Fibroblast of lung (primary cell): Measurements from ENCODE around the gene MSX1. TPM values are rescaled to one million over a fixed set of nuclear protein-coding genes. Genes with fewer than 3 reads are reported as not detected.
A peak's percentile ranks its signal among the peaks of the same experiment; 100 is the strongest.

ENCODE experiments used
- DNase-seq, 2 donors: peaks; one replicate each; pipeline versions ENCODE4 v3.0.0 to v3.0.0-alpha.2; 2010; ENCODE audit warnings: low read depth in 2 of 2
- H2AFZ ChIP-seq: 2 replicates; pipeline ENCODE4 v1.5.1; 2012; ENCODE audit warnings: low read length, control low read depth, inconsistent platforms
- H3K27ac ChIP-seq: 2 replicates; pipeline ENCODE4 v1.5.1; 2011; ENCODE audit warnings: low read length, control low read depth; ENCODE audit not compliant: insufficient read depth
- H3K27me3 ChIP-seq: 2 replicates; pipeline ENCODE4 v1.5.1; 2011; ENCODE audit warnings: mild to moderate bottlenecking, low read length; ENCODE audit not compliant: control insufficient read depth, insufficient read depth
- H3K36me3 ChIP-seq: 2 replicates; pipeline ENCODE4 v1.5.1; 2011; ENCODE audit warnings: low read length; ENCODE audit not compliant: control insufficient read depth, insufficient read depth
- H3K4me1 ChIP-seq: 2 replicates; pipeline ENCODE4 v1.5.1; 2011; ENCODE audit warnings: low read length; ENCODE audit not compliant: control insufficient read depth, insufficient read depth; ENCODE audit errors: extremely low read depth
- H3K4me2 ChIP-seq: 2 replicates; pipeline ENCODE4 v1.5.1; 2011; ENCODE audit warnings: low read length, control low read depth; ENCODE audit not compliant: insufficient read depth; ENCODE audit errors: extremely low read depth
- H3K4me3 ChIP-seq, 4 experiments: fragments of 200-600 bp in 1 of 4; sonication (generic) in 1 of 4; replicated peaks in 1 of 4; 2 replicates each; pipeline ENCODE4 v1.5.1; 2011 to 2016; ENCODE audit warnings: low read length in 4 of 4, low read depth in 3 of 4, mild to moderate bottlenecking in 3 of 4, control low read depth in 2 of 4, inconsistent platforms in 1 of 4, mixed read lengths in 1 of 4; ENCODE audit not compliant: insufficient read depth in 1 of 4; ENCODE audit errors: control extremely low read depth in 1 of 4
- H3K79me2 ChIP-seq: 2 replicates; pipeline ENCODE4 v1.5.1; 2012; ENCODE audit warnings: mild to moderate bottlenecking, low read length, inconsistent platforms; ENCODE audit not compliant: control insufficient read depth, insufficient read depth
- H3K9ac ChIP-seq: 2 replicates; pipeline ENCODE4 v1.5.1; 2011; ENCODE audit warnings: mild to moderate bottlenecking, low read length, control low read depth; ENCODE audit not compliant: insufficient read depth
- H3K9me3 ChIP-seq: 2 replicates; pipeline ENCODE4 v1.5.1; 2012; ENCODE audit warnings: low read depth, low read length; ENCODE audit not compliant: control insufficient read depth, insufficient read depth
- H4K20me1 ChIP-seq: 2 replicates; pipeline ENCODE4 v1.5.1; 2011; ENCODE audit warnings: low read length; ENCODE audit not compliant: control insufficient read depth, insufficient read depth; ENCODE audit errors: extremely low read depth
- CTCF ChIP-seq, 2 donors: IDR thresholded peaks in 1 of 2; conservative IDR thresholded peaks in 1 of 2; 1 replicate in 1 of 2; 2 replicates in 1 of 2; pipeline ENCODE4 v1.5.1; 2011 to 2012; ENCODE audit warnings: low read length in 2 of 2, control low read depth in 1 of 2, inconsistent platforms in 1 of 2, low read depth in 1 of 2, mild to moderate bottlenecking in 1 of 2
- EZH2 ChIP-seq: IDR thresholded peaks from 2 replicates; pipeline ENCODE4 v1.5.1; 2012; ENCODE audit warnings: low read length, control low read depth, mild to moderate bottlenecking; ENCODE audit errors: missing control alignments
- polyA plus RNA-seq, 2 donors: library from polyadenylated mRNA; depleted of rRNA in 1 of 2; stranded (reverse) in 1 of 2; unstranded in 1 of 2; fragments of >200 nt; gene quantifications; 2 replicates each; pipeline ENCODE4 v1.2.1, GENCODE V29; 2011 to 2012; ENCODE audit warnings: missing spikeins in 1 of 2
- total RNA-seq: library from RNA; depleted of rRNA; stranded (reverse); fragments of >200 nt; gene quantifications from 2 replicates; pipeline ENCODE4 v1.2.1, GENCODE V29; 2014

The MSX1 gene
- total and polyA plus RNA-seq, 2 donors (not counting 1 experiment from before 2014, with no cell fraction given), result 1.3 to 2.1 TPM

DNA sequence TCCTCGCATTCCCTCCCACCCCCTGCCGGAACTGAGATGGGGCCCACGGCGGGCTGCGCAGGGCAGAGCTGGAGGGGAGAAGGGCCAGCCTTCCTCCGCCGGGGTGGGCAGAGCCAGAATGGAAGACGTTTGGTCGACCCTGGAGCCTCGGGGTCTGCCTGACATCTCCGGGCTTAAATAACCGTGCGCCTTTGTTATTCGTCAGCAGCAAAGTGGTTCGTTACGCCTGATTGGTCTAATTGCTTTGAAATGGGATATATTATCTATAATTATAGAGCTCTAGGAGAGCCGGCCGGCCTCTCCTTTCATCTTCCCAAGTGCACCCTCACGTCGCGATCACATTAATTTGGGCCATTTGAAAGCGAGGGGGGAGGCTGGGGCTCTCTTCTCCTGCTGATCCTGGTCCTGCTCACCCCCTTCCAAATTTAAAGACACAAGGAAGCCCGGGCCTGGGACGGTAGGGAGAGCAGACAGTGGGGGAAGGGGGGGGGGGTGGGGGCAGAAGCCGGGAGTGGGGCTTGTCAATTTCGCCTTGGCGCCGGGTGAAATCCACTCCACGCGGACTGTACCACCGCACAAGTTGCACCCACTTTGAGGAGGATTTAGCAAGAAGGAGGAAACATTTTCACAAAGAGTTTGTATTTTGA, 4.7 kb upstream of the MSX1 start:
- no peaks in the 10 kb centered on the region for H3K79me2 ChIP-seq
- TF ChIP-seq EZH2 (no peak), CTCF (conservative IDR thresholded peaks at IDR 0.05 in 1 of 2, IDR thresholded peaks at IDR 0.05 in 1 of 2; ENCODE audit: low read depth in 1 of 2, low read length in 2 of 2) (no peak)
- no peak overlapping the region for H3K4me3 ChIP-seq
- no peak overlapping the region for H3K4me2 ChIP-seq
- no peak overlapping the region for H3K27ac ChIP-seq
- H3K27me3 ChIP-seq, result peaks cover 15% of the 10 kb centered on the region
- no peaks in the 10 kb centered on the region for H3K36me3 ChIP-seq
- H3K4me1 ChIP-seq, result peaks cover 6% of the 10 kb centered on the region
- no peaks in the 10 kb centered on the region for H4K20me1 ChIP-seq
- H3K9me3 ChIP-seq, result no peaks in the 10 kb centered on the region
- no peak for DNase-seq
- H2AFZ ChIP-seq, result no peak overlapping the region
- H3K9ac ChIP-seq, result no peak overlapping the region

DNA sequence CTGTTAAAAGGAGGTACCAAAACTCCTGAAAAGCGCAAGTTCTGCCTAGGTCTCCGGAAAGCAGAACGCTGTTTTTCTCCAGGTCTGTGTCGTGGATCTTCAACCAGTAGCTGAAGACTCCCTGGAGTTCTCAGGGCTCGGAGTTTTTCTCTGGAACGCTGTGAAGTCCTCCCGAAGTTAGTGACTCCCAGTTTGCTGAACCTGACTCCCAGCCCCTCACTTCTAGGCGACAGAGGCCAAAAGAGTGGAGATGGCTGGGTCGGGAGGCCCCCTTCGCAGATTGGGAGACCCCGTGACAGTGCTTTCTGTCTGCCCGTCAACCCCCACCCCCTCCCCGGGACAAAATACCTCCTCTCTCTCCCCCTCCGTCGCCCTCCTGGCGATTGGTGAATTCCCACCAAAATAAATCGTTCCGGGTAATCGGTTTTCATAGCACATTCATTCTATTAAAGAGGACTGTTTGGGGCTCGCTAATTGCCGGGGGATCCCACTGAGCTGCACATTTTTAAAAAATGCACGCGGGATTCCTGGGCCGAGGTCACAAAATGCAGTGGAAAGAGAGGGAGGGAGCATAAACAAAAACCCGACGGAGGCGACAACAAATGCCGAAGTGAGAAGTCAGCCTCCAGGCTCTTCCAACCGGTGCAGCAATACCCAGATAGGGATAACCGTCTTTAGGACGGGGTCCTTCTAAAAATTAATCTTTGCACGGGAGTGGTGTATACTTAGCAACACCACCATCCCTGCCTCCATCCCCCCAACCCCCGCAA, 4.0 kb upstream of the MSX1 start:
- Histone ChIP-seq H3K4me2 (no peak overlapping the region), H3K27me3 (peaks cover 15% of the 10 kb centered on the region), H3K4me1 (peaks cover 6% of the 10 kb centered on the region), H3K4me3 (no peak overlapping the region), H4K20me1 (no peaks in the 10 kb centered on the region), H3K79me2 (peaks cover 2% of the 10 kb centered on the region), H3K9ac (no peak overlapping the region), H2AFZ (peak overlapping the region; percentile 13), H3K36me3 (no peaks in the 10 kb centered on the region), H3K27ac (no peak overlapping the region), H3K9me3 (no peaks in the 10 kb centered on the region)
- no peak for DNase-seq
- peak; percentile 63 for TF ChIP-seq EZH2
- TF ChIP-seq CTCF (conservative IDR thresholded peaks at IDR 0.05 in 1 of 2, IDR thresholded peaks at IDR 0.05 in 1 of 2; ENCODE audit: low read depth in 1 of 2, low read length in 2 of 2), result no peak

GRCh38 chr4:4856071-4857000, 3.1 kb upstream of the MSX1 start:
- Histone ChIP-seq H2AFZ (peak overlapping the region; percentile 55), H3K27me3 (peaks cover 15% of the 10 kb centered on the region), H3K4me3 (peak overlapping the region in 3 of 4 experiments; percentile 26 to 51 (median 29)), H3K4me2 (peak overlapping the region; percentile 77), H4K20me1 (no peaks in the 10 kb centered on the region), H3K4me1 (peaks cover 6% of the 10 kb centered on the region), H3K27ac (no peak overlapping the region), H3K79me2 (peaks cover 3% of the 10 kb centered on the region), H3K9me3 (no peaks in the 10 kb centered on the region), H3K9ac (no peak overlapping the region), H3K36me3 (no peaks in the 10 kb centered on the region)
- DNase-seq, result no peak
- TF ChIP-seq EZH2 (peak; percentile 61), CTCF (conservative IDR thresholded peaks at IDR 0.05 in 1 of 2, IDR thresholded peaks at IDR 0.05 in 1 of 2; ENCODE audit: low read depth in 1 of 2, low read length in 2 of 2) (no peak)
